ENCODE measurements around the gene MAPK10. TPM values are rescaled to one million over a fixed set of nuclear protein-coding genes. Genes with fewer than 3 reads are reported as not detected.

Gene MAPK10
- total RNA-seq, 2 experiments from 2014 or later: not detected

GRCh38 chr4:86108834-86109233, 251.0 kb downstream of the MAPK10 start:
- POLR2A ChIA-PET: no interaction called here

DNA sequence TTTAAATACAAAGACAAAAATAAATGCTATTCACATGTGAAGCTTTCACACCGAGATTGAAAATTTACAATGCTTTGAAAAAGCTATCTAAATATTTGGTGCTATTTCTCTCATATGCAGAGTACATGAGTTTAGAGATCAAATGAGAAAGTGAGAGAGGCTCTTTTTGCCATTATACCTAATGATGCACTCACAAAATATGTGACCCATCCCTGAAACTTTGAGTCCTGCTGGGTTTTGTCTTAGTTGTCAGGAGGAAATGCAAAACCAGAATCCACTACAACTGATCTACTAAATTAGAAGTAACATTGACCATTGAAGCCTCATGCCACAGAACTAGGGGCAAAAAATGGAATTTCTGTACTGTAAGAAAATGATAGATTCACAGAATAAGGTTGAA, 251.7 kb downstream of the MAPK10 start:
- Mint-ChIP-seq H3K27me3 (no peaks in the 10 kb centered on the region), H3K27ac (no peak overlapping the region), H3K36me3 (ENCODE audit: low read depth) (no peaks in the 10 kb centered on the region), H3K4me1 (ENCODE audit: low read depth) (no peaks in the 10 kb centered on the region), H3K9me3 (peaks cover 10% of the 10 kb centered on the region), H3K4me3 (no peak overlapping the region)
- no peak for TF ChIP-seq CTCF (IDR thresholded peaks at IDR 0.05)
- ATAC-seq: no peak
- ChIA-PET POLR2A (no interaction called here), CTCF (no interaction called here)
- DNase-seq: no peak
- intact Hi-C loops (cut with micrococcal nuclease): no loop called here

More at GRCh38 chr4:86108834-86109233, 251.0 kb downstream of the MAPK10 start:
- Mint-ChIP-seq H3K9me3 (peaks cover 11% of the 10 kb centered on the region), H3K27ac (no peak overlapping the region), H3K27me3 (no peaks in the 10 kb centered on the region), H3K4me1 (ENCODE audit: low read depth) (no peaks in the 10 kb centered on the region), H3K36me3 (ENCODE audit: low read depth) (no peaks in the 10 kb centered on the region), H3K4me3 (no peak overlapping the region)
- intact Hi-C loops (cut with micrococcal nuclease): no loop called here
- DNase-seq (no peak), ATAC-seq (no peak)
- CTCF ChIA-PET: no interaction called here
- no peak for TF ChIP-seq CTCF (IDR thresholded peaks at IDR 0.05)

DNA sequence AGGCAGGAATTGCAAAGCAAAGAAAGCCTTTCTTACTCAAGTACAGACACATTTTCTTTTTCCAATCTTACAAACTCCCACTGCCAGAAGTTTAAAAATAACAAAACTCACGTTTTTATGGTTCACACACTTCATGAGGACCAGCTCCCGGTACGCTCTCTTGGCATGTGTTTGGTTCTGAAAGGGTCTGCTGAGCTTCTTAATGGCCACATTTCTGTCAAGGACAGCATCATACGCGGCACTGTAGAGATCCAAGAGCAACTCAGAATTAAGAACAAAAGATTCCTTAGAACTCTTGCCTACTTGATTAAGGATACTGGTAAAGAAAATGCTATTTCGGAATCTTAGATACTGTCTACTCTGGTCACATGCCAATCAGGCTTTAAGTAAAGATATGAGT, 252.7 kb downstream of the MAPK10 start:
- Mint-ChIP-seq H3K4me3 (no peak overlapping the region), H3K27ac (no peak overlapping the region), H3K27me3 (no peaks in the 10 kb centered on the region), H3K36me3 (ENCODE audit: low read depth) (no peaks in the 10 kb centered on the region), H3K4me1 (ENCODE audit: low read depth) (no peaks in the 10 kb centered on the region), H3K9me3 (peaks cover 7% of the 10 kb centered on the region)
- DNase-seq (no peak), ATAC-seq (no peak)
- no peak for TF ChIP-seq CTCF (IDR thresholded peaks at IDR 0.05)
- ChIA-PET POLR2A (no interaction called here), CTCF (no interaction called here)
- intact Hi-C loops (cut with micrococcal nuclease): no loop called here

DNA sequence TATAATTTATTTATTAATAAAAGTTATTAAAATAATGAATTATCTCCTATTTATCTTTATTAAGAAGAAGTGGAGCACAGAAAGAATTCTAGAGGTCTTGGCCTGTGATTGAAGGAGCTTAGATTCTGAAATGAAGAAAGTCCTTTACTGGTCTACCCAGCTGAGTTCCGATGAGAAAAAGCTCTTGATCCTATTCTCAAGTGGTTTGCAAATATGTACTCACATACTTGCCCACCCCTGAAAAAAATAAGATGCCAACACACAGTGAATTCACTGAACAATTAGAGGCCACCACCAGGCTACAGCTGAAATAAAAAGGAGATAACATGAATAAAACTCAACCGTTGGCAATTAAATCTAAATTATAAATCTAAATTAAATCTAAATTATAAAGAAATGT, 253.4 kb downstream of the MAPK10 start:
- no peaks in the 10 kb centered on the region for H3K4me1 Mint-ChIP-seq (ENCODE audit: low read depth)
- H3K27ac Mint-ChIP-seq: no peak overlapping the region
- DNase-seq (no peak), ATAC-seq (no peak)
- H3K4me3 Mint-ChIP-seq: no peak overlapping the region
- TF ChIP-seq CTCF (IDR thresholded peaks at IDR 0.05): no peak
- H3K36me3 Mint-ChIP-seq (ENCODE audit: low read depth): no peaks in the 10 kb centered on the region
- intact Hi-C loops (cut with micrococcal nuclease): no loop called here
- POLR2A ChIA-PET: no interaction called here
- no peaks in the 10 kb centered on the region for H3K27me3 Mint-ChIP-seq
- CTCF ChIA-PET: no interaction called here
- peaks cover 7% of the 10 kb centered on the region for H3K9me3 Mint-ChIP-seq

GRCh38 chr4:86101841-86102240, 258.0 kb downstream of the MAPK10 start:
- POLR2A ChIA-PET: no interaction called here
- Mint-ChIP-seq H3K4me1 (ENCODE audit: low read depth) (no peaks in the 10 kb centered on the region), H3K36me3 (ENCODE audit: low read depth) (no peaks in the 10 kb centered on the region), H3K4me3 (no peak overlapping the region), H3K9me3 (peaks cover 2% of the 10 kb centered on the region), H3K27me3 (no peaks in the 10 kb centered on the region), H3K27ac (no peak overlapping the region)
- intact Hi-C loops (cut with micrococcal nuclease): no loop called here
- ATAC-seq: no peak
- no peak for TF ChIP-seq CTCF (IDR thresholded peaks at IDR 0.05)
- CTCF ChIA-PET: no interaction called here
- no peak for DNase-seq

All from activated CD8-positive, alpha-beta T cell treated with anti-CD3 and anti-CD28 coated beads for 36 hours (primary cell).